Psoas muscle (tissue), 8 donors: ENCODE data around the gene PCNX1. TPM values are rescaled to one million over a fixed set of nuclear protein-coding genes. Genes with fewer than 3 reads are reported as not detected.
A peak's percentile ranks its signal among the peaks of the same experiment; 100 is the strongest.
"Not testable (repeated sequence)": the region's sequence is repeated elsewhere in the genome, so short reads cannot be mapped to it uniquely, and the experiment has no call there.

ENCODE experiments used
- ATAC-seq, 4 donors: fragments of 200-7000 bp; cut with Tn5 transposase; one replicate each; pipeline ENCODE4 v1.9.1; 2020; ENCODE audit warnings: moderate library complexity in 3 of 4, mild to moderate bottlenecking in 2 of 4
- DNase-seq, 2 donors: peaks; one replicate each; pipeline ENCODE4 v3.0.0-alpha.2; 2020
- H3K27ac ChIP-seq: fragments of 200-600 bp; one replicate; pipeline ENCODE4 v1.8.0; 2022
- H3K27me3 ChIP-seq, 3 donors: fragments of 200-600 bp in 1 of 3; one replicate each; pipeline versions ENCODE4 v1.6.1 to v1.8.0; 2013 to 2022; ENCODE audit warnings: low read length in 2 of 3, mild to moderate bottlenecking in 2 of 3, moderate library complexity in 1 of 3; ENCODE audit not compliant: insufficient read depth in 3 of 3
- H3K36me3 ChIP-seq, 2 donors: fragments of 200-600 bp in 1 of 2; one replicate each; pipeline versions ENCODE4 v1.6.1 to v1.8.0; 2013 to 2022; ENCODE audit warnings: low read depth in 1 of 2, mild to moderate bottlenecking in 1 of 2, moderate library complexity in 1 of 2; ENCODE audit not compliant: insufficient read depth in 1 of 2
- H3K4me1 ChIP-seq: fragments of 200-600 bp; one replicate; pipeline ENCODE4 v1.8.0; 2022
- H3K4me3 ChIP-seq: fragments of 200-600 bp; one replicate; pipeline ENCODE4 v1.8.0; 2022; ENCODE audit warnings: mild to moderate bottlenecking
- H3K9me3 ChIP-seq: fragments of 200-600 bp; one replicate; pipeline ENCODE4 v1.8.0; 2022
- WGBS, 3 donors: extraction: QIAGEN DNeasy Blood & Tissue Kit; methylation state at CpG; one replicate each; pipeline versions ENCODE4 v1.1.6 to v1.1.7; 2013; 5-methylcytosine and 5-hydroxymethylcytosine counted together
- intact Hi-C, 2 donors: fragments of 100-400 bp; cut with DNase I; formaldehyde crosslinking; loops; one replicate each; pipeline versions ENCODE4 v1.11.0 to v1.14.2; 2022
- polyA plus RNA-seq, 3 donors: library from polyadenylated mRNA; stranded (reverse); fragments of 200-250 nt; gene quantifications; one replicate each; pipeline ENCODE4 v1.2.3, GENCODE V29; 2013
- total RNA-seq, 4 donors: library from RNA; stranded (reverse); fragmentation: NEBNext Ultra II Directional in 2 of 4; extraction: Animal tissue kit (Norgen Biotek cat#: 25700) in 2 of 4; gene quantifications; one replicate each; pipeline versions ENCODE4 v1.2.1 to v1.2.4, GENCODE V29; 2021 to 2023
- TF ChIP-seq, protein P1 (sequence below): fragments of 200-600 bp; IDR thresholded peaks from one replicate; pipeline ENCODE4 v1.8.0; 2022; ENCODE audit warnings: antibody characterized with exemption
- donor health status: healthy with polysubstance abuse.
- donor health status: DM: no; HTN: no; CAD: no; lungs with moderate emphysema.
- donor health status: Bipolar disorder and iron deficiency.
- donor health status: healthy.
- donor health status: DM: yes; HTN: yes; CAD: no.
- donor health status: DM: no; HTN: no; CAD: no.
- donor health status: DM: no; HTN: no; CAD: no.
- donor health status: DM: yes; HTN: yes; CAD: no.

The PCNX1 gene
- total and polyA plus RNA-seq, 7 donors: 5.2 to 48.1 (median 29.1) TPM

DNA sequence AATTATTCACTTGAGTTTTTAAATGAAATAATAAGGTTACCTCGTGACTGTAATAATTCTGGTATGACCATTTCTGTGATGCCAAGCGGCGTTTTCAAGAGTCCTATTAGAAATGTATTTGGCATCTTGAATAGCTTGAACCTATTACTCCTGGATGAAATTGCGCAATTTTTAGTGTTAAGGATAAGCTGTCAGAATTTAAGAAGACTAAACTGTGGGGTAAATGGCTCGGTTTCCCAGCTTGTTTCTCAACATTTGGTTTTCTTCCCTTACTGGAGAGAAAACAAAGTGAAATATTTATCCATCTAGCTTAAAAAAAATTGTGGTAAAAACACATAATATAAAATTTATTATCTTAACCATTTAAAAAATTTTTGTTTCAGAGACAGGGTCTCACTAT, 26.8 kb downstream of the PCNX1 start:
- H3K27ac ChIP-seq: peak overlapping the region; percentile 69
- H3K36me3 ChIP-seq: no peaks in the 10 kb centered on the region
- 65 to 86% (median 73%) methylated on average over 5 of the region's 5 CpGs for WGBS, 3 donors
- DNase-seq (no peak), ATAC-seq (peak in 2 of 4 donors; percentile 38 to 61)
- TF ChIP-seq, protein P1, sequence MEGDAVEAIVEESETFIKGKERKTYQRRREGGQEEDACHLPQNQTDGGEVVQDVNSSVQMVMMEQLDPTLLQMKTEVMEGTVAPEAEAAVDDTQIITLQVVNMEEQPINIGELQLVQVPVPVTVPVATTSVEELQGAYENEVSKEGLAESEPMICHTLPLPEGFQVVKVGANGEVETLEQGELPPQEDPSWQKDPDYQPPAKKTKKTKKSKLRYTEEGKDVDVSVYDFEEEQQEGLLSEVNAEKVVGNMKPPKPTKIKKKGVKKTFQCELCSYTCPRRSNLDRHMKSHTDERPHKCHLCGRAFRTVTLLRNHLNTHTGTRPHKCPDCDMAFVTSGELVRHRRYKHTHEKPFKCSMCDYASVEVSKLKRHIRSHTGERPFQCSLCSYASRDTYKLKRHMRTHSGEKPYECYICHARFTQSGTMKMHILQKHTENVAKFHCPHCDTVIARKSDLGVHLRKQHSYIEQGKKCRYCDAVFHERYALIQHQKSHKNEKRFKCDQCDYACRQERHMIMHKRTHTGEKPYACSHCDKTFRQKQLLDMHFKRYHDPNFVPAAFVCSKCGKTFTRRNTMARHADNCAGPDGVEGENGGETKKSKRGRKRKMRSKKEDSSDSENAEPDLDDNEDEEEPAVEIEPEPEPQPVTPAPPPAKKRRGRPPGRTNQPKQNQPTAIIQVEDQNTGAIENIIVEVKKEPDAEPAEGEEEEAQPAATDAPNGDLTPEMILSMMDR: no peak
- H3K27me3 ChIP-seq: no peaks in the 10 kb centered on the region
- no peaks in the 10 kb centered on the region for H3K9me3 ChIP-seq
- H3K4me1 ChIP-seq: peaks cover 31% of the 10 kb centered on the region
- intact Hi-C loops: no loop called here
- H3K4me3 ChIP-seq: no peak overlapping the region

DNA sequence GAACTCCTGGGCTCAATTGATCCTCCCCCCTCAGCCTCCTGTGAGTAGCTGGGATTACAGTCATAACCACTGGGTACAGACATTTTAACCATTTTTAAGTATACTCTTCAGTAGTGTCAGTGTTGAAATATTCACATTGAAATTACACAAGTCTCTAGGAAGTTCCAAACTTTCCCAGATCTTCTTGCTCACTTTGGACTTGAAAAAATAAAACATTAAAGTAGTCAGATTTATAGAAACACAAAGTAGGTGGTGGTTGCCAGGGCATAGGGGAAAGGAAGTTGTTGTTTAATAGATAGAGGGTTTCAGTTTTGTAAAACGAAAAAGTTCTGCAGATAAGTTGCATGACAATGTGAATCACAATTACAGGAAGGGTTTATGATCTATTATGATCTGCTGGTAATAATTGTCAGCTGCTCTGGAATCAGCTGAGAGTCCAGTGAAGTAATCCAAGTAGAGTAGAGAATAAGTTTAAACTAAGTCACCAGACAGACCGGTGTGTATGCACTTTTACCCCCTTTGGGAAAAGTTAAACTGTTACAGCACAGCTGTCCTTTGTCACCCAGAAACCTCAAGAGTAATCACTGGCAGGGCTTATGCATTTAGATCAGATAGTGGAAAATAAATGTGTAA, 27.4 kb downstream of the PCNX1 start:
- no peaks in the 10 kb centered on the region for H3K36me3 ChIP-seq
- H3K4me1 ChIP-seq: peaks cover 26% of the 10 kb centered on the region
- ATAC-seq (peak; percentile 75 to 95 (median 91)), DNase-seq (no peak)
- H3K4me3 ChIP-seq: no peak overlapping the region
- TF ChIP-seq, protein P1: no peak
- no peaks in the 10 kb centered on the region for H3K9me3 ChIP-seq
- H3K27ac ChIP-seq: peak overlapping the region; percentile 69
- intact Hi-C loops: no loop called here
- no peaks in the 10 kb centered on the region for H3K27me3 ChIP-seq
- WGBS, 3 donors: 2 to 5% (median 2%) methylated on average over 2 of the region's 2 CpGs

DNA sequence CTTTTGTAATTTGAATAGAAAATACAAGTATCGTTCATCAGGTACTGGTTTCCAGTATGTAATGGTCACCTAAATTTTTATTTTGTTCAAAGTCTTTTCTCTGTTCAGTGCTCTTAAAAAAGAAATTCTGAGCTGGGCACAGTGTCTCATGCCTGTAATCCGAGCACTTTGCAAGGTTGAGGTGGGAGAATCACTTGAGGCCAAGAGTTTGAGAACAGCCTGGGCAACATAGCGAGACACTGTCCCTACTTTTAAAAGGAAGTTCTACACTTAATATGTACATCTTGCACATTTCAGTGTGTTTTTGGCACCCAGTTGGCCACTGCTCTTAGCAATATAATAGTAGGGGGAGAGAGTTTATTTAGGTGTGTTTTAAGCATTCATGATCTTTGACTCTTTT, 27.9 kb downstream of the PCNX1 start:
- Histone ChIP-seq H3K4me1 (peaks cover 25% of the 10 kb centered on the region), H3K27me3 (no peaks in the 10 kb centered on the region), H3K27ac (peak overlapping the region; percentile 69), H3K9me3 (no peaks in the 10 kb centered on the region), H3K36me3 (no peaks in the 10 kb centered on the region), H3K4me3 (no peak overlapping the region)
- ATAC-seq (peak in 3 of 4 donors; percentile 31 to 61 (median 42)), DNase-seq (no peak)
- TF ChIP-seq, protein P1: no peak
- WGBS, 3 donors: 33 to 57% (median 46%) methylated on average over 3 of the region's 3 CpGs
- intact Hi-C loops: no loop called here

DNA sequence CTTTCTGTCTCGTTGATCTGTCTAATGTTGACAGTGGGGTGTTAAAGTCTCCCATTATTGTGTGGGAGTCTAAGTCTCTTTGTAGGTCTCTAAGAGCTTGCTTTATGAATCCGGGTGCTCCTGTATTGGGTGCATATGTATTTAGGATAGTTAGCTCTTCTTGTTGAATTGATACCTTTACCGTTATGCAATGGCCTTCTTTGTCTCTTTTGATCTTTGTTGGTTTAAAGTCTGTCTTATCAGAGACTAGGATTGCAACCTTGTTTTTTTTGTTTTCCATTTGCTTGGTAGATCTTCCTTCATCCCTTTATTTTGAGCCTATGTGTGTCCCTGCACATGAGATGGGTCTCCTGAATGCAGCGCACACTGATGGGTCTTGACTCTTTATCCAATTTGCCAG, 32.4 kb downstream of the PCNX1 start:
- H3K27ac ChIP-seq, DNase-seq, H3K4me3 ChIP-seq, intact Hi-C loops, H3K27me3 ChIP-seq, H3K36me3 ChIP-seq, H3K4me1 ChIP-seq, ATAC-seq: not testable (repeated sequence)
- peaks cover 12% of the 10 kb centered on the region for H3K9me3 ChIP-seq
- WGBS, 3 donors: 88 to 100% (median 90%) methylated on average over 3 to 4 of the region's 4 CpGs

DNA sequence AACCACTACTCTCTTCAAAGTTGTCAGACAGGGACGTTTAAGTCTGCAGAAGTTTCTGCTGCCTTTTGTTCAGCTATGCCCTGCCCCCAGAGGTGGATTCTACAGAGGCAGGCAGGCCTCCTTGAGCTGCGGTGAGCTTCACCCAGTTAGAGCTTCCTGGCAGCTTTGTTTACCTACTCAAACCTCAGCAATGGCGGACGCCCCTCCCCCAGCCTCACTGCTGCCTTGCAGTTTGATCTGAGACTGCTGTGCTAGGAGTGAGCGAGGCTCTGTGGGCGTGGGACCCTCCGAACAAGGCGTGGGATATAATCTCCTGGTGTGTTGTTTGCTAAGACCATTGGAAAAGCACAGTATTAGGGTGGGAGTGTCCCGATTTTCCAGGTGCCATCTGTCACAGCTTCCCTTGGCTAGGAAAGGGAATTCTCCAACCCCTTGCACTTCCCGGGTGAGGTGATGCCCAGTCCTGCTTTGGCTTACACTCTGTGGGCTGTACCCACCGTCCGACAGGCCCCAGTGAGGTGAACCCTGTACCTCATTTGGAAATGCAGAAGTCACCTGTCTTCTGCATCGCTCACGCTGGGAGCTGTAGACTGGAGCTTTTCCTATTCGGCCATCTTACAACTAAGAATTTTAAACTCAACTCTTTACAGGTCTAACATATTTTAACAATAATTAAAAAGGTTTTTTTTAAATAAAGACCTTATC, 34.5 kb downstream of the PCNX1 start:
- WGBS, 3 donors: 91 to 94% (median 93%) methylated on average over 14 to 15 of the region's 15 CpGs
- H3K27me3 ChIP-seq, ATAC-seq, H3K36me3 ChIP-seq, H3K4me3 ChIP-seq, H3K27ac ChIP-seq, intact Hi-C loops, H3K4me1 ChIP-seq: not testable (repeated sequence)
- DNase-seq: peak; percentile 15 to 57
- peaks cover 12% of the 10 kb centered on the region for H3K9me3 ChIP-seq
